SH-SY5Y (cell line): Measurements from ENCODE around the gene YIPF4.

Source experiments
- GATA2 ChIP-seq: IDR thresholded peaks from 2 replicates; pipeline ENCODE4 v1.6.1; 2011; ENCODE audit warnings: mild to moderate bottlenecking, low read depth, low read length
- GATA3 ChIP-seq: IDR thresholded peaks from 2 replicates; pipeline ENCODE4 v1.6.1; 2011; ENCODE audit warnings: low read depth, mild to moderate bottlenecking, low read length, moderate library complexity

Gene YIPF4

DNA sequence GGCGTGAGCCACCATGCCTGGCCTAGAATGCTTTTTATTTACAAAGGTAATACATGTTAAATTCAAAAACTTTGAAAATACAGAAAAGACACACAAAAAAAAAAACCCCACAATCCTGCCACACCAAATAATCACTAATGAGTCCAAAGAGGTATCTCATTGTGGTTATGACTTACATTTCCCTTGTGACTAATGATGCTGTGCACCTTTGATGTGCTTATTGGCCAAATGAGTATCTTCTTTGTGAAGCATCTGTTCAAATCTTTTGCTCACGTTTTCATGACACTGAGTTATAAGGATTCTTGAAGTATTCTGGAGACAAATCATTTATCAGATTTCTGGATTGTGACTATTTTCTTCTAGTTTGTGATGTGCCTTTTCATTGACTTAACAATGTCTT lies 6.6 kb upstream of the YIPF4 start:
- TF ChIP-seq GATA3 (no peak), GATA2 (no peak)

- no peak for TF ChIP-seq GATA3
- TF ChIP-seq GATA2, result no peak
Measured at GRCh38 chr2:32272279-32272678, 5.4 kb upstream of the YIPF4 start.

GRCh38 chr2:32274289-32274688 lies 3.4 kb upstream of the YIPF4 start:
- no peak for TF ChIP-seq GATA3
- no peak for TF ChIP-seq GATA2

GRCh38 chr2:32277363-32277673 lies 386 bp upstream of the YIPF4 start:
- TF ChIP-seq GATA3, result no peak
- no peak for TF ChIP-seq GATA2

GRCh38 chr2:32278478-32278853 lies 762 bp downstream of the YIPF4 start:
- no peak for TF ChIP-seq GATA2
- TF ChIP-seq GATA3, result no peak

GRCh38 chr2:32284321-32284720 lies 6.6 kb downstream of the YIPF4 start:
- no peak for TF ChIP-seq GATA2
- no peak for TF ChIP-seq GATA3

- TF ChIP-seq GATA2 (no peak), GATA3 (no peak)
Measured at GRCh38 chr2:32289165-32289999, 11.7 kb downstream of the YIPF4 start.

GRCh38 chr2:32290000-32290339 lies 12.3 kb downstream of the YIPF4 start:
- TF ChIP-seq GATA2 (no peak), GATA3 (no peak)

GRCh38 chr2:32291746-32292145 lies 14.0 kb downstream of the YIPF4 start:
- no peak for TF ChIP-seq GATA2
- TF ChIP-seq GATA3, result no peak

- TF ChIP-seq GATA2 (no peak), GATA3 (no peak)
Measured at GRCh38 chr2:32310577-32310976, 32.9 kb downstream of the YIPF4 start.

DNA sequence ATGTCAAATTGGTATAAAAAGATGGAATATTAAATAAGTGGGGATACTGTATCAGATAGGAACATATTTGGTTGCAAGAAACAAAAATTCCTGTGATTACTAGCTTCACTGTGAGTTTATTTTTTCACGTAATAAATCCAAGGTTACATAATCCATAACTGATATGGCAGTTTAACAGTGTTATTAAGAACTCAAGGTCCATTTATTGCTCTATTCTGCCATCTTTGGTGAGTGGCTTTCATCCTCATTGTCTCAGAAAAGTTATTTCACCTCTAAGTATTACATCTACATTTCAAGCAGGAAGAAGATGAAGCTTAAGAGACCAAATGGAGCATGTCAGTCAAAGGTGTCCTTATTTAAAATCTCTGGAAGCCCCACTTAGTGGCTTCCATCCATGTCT lies 37.2 kb downstream of the YIPF4 start:
- TF ChIP-seq GATA3 (no peak), GATA2 (no peak)

DNA sequence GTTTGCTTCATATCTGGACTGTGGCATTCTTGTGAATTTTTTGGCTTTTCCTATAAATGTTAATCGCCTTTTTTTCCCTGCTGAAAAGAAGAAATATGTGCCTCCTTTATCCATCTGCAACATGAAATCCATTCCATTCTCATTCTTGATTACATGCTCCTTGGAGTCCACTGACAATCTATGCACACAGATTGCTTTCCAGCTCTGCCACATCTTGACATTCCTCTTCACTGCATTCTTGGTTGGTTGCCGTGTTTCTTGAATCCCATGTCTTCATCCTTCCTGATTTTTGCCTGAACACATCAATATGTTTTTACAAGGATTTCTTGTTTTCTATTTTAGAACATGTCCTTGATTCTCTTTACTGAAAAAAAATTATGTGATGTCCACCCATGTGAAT lies 52.4 kb downstream of the YIPF4 start:
- TF ChIP-seq GATA3 (no peak), GATA2 (no peak)

DNA sequence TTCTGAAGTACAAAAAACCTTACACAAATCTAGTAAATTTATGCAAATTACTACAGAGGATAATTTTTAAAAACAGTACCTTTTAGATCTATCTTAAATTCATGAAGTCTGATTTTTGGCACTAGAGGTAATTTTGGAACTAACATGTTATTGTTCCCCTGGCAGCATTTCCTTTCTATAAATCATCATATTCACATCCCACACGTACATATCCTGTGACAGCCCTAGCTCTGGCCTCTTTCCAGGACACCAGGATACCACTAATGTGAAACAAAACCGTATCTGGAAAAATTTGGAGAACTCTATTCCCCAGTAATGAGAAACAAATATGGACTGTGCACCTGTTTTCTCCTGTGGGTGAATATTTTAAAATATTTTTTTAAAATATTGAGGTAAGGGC lies 65.1 kb downstream of the YIPF4 start:
- TF ChIP-seq GATA3, result no peak
- no peak for TF ChIP-seq GATA2

DNA sequence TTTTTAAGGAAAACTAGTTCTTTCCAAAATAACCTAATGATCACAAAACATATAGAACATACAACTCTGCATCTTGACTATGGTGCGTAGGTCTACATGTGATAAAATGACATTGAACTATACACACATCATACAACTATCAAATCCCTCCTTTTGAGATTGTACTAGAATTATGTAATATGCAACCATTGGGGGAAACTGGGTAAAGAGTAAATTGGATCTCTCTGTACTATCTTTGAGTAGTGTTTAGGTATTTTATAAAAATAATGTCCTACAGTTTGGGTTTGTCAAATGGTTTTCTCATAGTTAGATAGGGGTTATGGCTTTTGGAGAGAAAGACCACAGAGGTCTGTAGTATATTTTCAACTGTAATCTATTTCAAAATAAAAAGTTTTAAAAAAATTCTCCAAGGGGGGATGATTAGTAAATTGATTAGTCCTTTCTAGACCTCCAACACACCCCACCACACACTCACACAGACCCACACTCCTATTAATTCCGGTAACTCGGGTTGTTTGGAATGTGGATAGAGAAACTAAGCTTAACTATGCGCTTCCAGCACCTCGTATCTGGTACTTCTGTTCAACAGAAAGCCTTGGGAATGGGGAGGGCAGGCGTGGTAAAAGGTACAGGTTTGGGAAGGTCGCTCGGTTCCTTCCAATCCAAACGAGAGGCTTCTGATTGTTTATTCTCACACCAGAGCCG lies 78.4 kb downstream of the YIPF4 start:
- TF ChIP-seq GATA3, result no peak
- no peak for TF ChIP-seq GATA2

GRCh38 chr2:32356681-32357317 lies 79.1 kb downstream of the YIPF4 start, which contains the start of gene BIRC6:
Gene BIRC6 (plus strand): TSS chr2:32357023. CDS start chr2:32357162, 139 bp downstream.
- TF ChIP-seq GATA2 (no peak; the same call in 1 of the 2 replicates), GATA3 (no peak)
